Activated B cell treated with CpG ODN at 0.5 μM for 24 hours (primary cell): Measurements from ENCODE around the gene OR5AK2. TPM values are rescaled to one million over a fixed set of nuclear protein-coding genes. Genes with fewer than 3 reads are reported as not detected.

ENCODE experiments used
- ATAC-seq: fragments of 200-7000 bp; cut with Tn5 transposase; one replicate; pipeline ENCODE4 v1.10.0; 2021; ENCODE audit warnings: low read depth, mild to moderate bottlenecking, moderate library complexity
- CTCF ChIA-PET: fragments of 350-600 bp; sonication (Branson Sonifier 250); formaldehyde crosslinking; loops from one replicate; lab custom pipeline; 2021; ENCODE audit warnings: antibody characterized with exemption; lab: Charles Lee
- POLR2A ChIA-PET: fragments of 350-600 bp; sonication (Branson Sonifier 250); formaldehyde crosslinking; loops from one replicate; lab custom pipeline; 2021; ENCODE audit warnings: antibody characterized with exemption; lab: Charles Lee
- DNase-seq: peaks from one replicate; pipeline ENCODE4 v3.0.0; 2022
- H3K27ac Mint-ChIP-seq: one replicate; pipeline ENCODE4 v1.8.0; 2020; ENCODE audit warnings: mixed read lengths
- H3K27me3 Mint-ChIP-seq: one replicate; pipeline ENCODE4 v1.8.0; 2021; ENCODE audit warnings: mixed read lengths
- H3K36me3 Mint-ChIP-seq: one replicate; pipeline ENCODE4 v1.8.0; 2021; ENCODE audit warnings: low read depth, mixed read lengths
- H3K4me1 Mint-ChIP-seq: one replicate; pipeline ENCODE4 v1.8.0; 2021; ENCODE audit warnings: mixed read lengths
- H3K4me3 Mint-ChIP-seq: one replicate; pipeline ENCODE4 v1.8.0; 2020; ENCODE audit warnings: mild to moderate bottlenecking, mixed read lengths
- H3K9me3 Mint-ChIP-seq: one replicate; pipeline ENCODE4 v1.8.0; 2020; ENCODE audit warnings: mixed read lengths
- intact Hi-C: fragments of 100-400 bp; cut with micrococcal nuclease; formaldehyde crosslinking; loops from one replicate; pipeline ENCODE4 v1.15.1; 2024
- total RNA-seq: library from RNA; stranded (reverse); gene quantifications from 2 replicates; pipeline ENCODE4 v1.2.3, GENCODE V29; 2022
- TF ChIP-seq, protein P1 (sequence below): fragments of 200-600 bp; IDR thresholded peaks from one replicate; pipeline ENCODE4 v1.8.0; 2022; ENCODE audit warnings: antibody characterized with exemption, mild to moderate bottlenecking

OR5AK2 gene
- total RNA-seq, 1 donor from 2014 or later = not detected

DNA sequence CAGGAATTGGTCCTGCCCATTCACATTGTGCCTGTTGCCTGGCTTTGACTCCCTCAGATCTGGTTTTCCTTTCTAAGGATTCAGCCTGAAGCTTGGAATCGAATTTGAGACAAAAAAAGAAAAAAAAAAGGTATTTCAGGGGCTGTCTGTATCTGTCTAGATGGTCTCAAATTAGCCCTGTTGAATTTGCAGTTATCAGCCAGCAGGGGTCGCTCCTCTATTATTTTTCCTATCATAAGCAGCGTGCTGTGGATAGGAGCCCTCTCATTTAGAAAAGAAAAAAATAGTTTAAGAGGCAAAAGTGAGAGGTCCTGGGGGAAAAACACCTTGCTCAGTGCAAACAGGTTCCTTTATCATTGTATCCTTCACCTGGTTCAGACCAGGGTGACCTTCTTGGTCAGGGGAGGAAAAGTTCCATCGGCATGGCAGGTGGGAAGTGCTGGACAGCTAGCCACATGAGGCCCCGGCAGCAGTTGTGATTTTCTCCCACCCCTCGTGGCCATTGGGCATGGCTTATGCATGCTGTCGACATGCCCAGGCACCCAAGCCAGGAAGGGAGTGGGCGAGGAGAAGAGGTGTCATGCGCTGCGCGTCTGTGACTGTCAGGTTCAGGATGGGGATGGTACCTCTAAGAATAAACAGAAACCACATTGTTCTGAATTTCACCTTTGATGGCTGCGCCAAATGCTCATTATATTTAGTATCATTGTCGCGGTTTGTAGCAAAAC lies 13.1 kb downstream of the OR5AK2 start:
- POLR2A ChIA-PET = no interaction called here
- ATAC-seq = no peak
- intact Hi-C loops = no loop called here

DNA sequence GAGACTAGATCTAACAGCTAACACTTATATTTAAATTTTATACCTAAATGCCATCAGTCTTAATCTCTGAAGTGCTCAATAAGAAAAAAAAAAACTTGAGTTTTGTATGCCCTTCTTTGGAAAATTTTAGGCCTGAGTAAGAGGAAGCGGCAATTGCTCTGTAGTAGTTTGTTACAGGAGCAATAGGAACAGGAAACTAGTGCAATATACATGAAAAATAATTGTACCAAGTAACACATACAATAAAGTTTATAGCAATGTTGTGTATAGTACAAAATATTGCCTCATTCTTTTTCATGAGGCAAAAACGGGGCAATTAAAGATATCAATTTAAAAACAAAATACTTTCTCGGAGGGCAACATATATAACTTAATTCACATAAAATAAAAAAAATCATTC lies 19.7 kb downstream of the OR5AK2 start:
- CTCF ChIA-PET = no interaction called here
- H3K9me3 Mint-ChIP-seq = peaks cover under 1% of the 10 kb centered on the region
- no peak overlapping the region for H3K4me3 Mint-ChIP-seq
- H3K27me3 Mint-ChIP-seq = no peaks in the 10 kb centered on the region
- no peak for ATAC-seq
- H3K27ac Mint-ChIP-seq = no peak overlapping the region
- TF ChIP-seq, protein P1, sequence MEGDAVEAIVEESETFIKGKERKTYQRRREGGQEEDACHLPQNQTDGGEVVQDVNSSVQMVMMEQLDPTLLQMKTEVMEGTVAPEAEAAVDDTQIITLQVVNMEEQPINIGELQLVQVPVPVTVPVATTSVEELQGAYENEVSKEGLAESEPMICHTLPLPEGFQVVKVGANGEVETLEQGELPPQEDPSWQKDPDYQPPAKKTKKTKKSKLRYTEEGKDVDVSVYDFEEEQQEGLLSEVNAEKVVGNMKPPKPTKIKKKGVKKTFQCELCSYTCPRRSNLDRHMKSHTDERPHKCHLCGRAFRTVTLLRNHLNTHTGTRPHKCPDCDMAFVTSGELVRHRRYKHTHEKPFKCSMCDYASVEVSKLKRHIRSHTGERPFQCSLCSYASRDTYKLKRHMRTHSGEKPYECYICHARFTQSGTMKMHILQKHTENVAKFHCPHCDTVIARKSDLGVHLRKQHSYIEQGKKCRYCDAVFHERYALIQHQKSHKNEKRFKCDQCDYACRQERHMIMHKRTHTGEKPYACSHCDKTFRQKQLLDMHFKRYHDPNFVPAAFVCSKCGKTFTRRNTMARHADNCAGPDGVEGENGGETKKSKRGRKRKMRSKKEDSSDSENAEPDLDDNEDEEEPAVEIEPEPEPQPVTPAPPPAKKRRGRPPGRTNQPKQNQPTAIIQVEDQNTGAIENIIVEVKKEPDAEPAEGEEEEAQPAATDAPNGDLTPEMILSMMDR = no peak
- no peak for DNase-seq
- intact Hi-C loops = no loop called here
- POLR2A ChIA-PET = no interaction called here
- no peaks in the 10 kb centered on the region for H3K36me3 Mint-ChIP-seq
- no peaks in the 10 kb centered on the region for H3K4me1 Mint-ChIP-seq

More for the DNA sequence above, 13.1 kb downstream of the OR5AK2 start:
- DNase-seq = no peak
- CTCF ChIA-PET = no interaction called here
- no peak overlapping the region for H3K4me3 Mint-ChIP-seq
- TF ChIP-seq, protein P1 = no peak
- peaks cover 15% of the 10 kb centered on the region for H3K9me3 Mint-ChIP-seq
- H3K27me3 Mint-ChIP-seq = no peaks in the 10 kb centered on the region
- H3K36me3 Mint-ChIP-seq = no peaks in the 10 kb centered on the region
- no peaks in the 10 kb centered on the region for H3K4me1 Mint-ChIP-seq
- no peak overlapping the region for H3K27ac Mint-ChIP-seq

DNA sequence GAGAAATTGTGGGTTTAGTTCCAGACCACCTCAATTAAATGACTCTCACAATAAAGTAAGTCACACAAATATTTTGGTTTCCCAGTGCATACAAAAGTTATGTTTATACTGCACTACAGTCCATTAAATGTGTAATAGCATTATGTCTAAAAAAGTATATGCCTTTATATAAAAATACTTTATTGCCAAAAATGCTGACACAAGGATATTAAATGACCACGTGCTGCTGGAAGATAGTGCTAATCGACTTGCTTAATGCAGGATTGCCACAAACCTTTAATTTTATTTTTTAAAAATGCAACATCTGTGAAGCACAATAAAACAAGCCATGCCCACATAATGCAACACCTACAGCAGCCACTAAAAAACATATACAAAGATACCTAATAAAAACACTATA lies 27.0 kb downstream of the OR5AK2 start:
- DNase-seq = no peak
- H3K27ac Mint-ChIP-seq = no peak overlapping the region
- no peaks in the 10 kb centered on the region for H3K27me3 Mint-ChIP-seq
- H3K4me3 Mint-ChIP-seq = no peak overlapping the region
- ATAC-seq = no peak
- POLR2A ChIA-PET = no interaction called here
- TF ChIP-seq, protein P1 = no peak
- H3K9me3 Mint-ChIP-seq = no peaks in the 10 kb centered on the region
- intact Hi-C loops = no loop called here
- no peaks in the 10 kb centered on the region for H3K36me3 Mint-ChIP-seq
- H3K4me1 Mint-ChIP-seq = no peaks in the 10 kb centered on the region
- CTCF ChIA-PET = no interaction called here

DNA sequence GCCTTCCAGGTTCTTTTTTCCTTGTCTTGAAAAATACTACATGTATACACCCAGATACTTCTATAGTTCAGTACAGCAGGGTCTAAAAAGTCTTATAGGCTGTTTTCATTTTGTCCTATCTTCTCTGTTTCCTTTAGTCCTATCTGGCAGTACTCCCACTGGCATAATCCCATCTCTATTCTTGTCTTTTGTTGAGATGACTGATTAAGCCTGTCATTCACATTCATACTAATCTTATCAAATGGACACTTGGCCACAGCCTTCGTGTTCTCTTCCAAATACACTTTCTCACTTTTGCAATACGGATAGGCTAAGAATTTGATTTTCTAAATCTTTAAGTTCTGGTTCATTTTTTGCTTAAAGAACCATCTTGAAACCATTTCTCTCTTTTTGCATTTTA lies 42.8 kb downstream of the OR5AK2 start:
- CTCF ChIA-PET = no interaction called here
- no peak overlapping the region for H3K27ac Mint-ChIP-seq
- TF ChIP-seq, protein P1 = no peak
- intact Hi-C loops = no loop called here
- H3K27me3 Mint-ChIP-seq = no peaks in the 10 kb centered on the region
- H3K36me3 Mint-ChIP-seq = no peaks in the 10 kb centered on the region
- no peaks in the 10 kb centered on the region for H3K4me1 Mint-ChIP-seq
- POLR2A ChIA-PET = no interaction called here
- ATAC-seq = no peak
- no peaks in the 10 kb centered on the region for H3K9me3 Mint-ChIP-seq
- no peak for DNase-seq
- H3K4me3 Mint-ChIP-seq = no peak overlapping the region

Other genes starting within 250 kb of the OR5AK2 start
- not detected in 2 replicates for gene OR9G4, start 240.2 kb upstream of the OR5AK2 start, total RNA-seq
- not detected in 2 replicates for gene LRRC55, start 193.0 kb downstream of the OR5AK2 start, total RNA-seq
- not detected in 2 replicates for gene APLNR, start 248.3 kb downstream of the OR5AK2 start, total RNA-seq